ENCODE measurements around the gene BAZ2B. TPM values are rescaled to one million over a fixed set of nuclear protein-coding genes. Genes with fewer than 3 reads are reported as not detected.

The BAZ2B gene
- total and polyA plus RNA-seq, 2 experiments from 2014 or later, result 51.7 to 62.9 TPM

- TF ChIP-seq, protein P1, sequence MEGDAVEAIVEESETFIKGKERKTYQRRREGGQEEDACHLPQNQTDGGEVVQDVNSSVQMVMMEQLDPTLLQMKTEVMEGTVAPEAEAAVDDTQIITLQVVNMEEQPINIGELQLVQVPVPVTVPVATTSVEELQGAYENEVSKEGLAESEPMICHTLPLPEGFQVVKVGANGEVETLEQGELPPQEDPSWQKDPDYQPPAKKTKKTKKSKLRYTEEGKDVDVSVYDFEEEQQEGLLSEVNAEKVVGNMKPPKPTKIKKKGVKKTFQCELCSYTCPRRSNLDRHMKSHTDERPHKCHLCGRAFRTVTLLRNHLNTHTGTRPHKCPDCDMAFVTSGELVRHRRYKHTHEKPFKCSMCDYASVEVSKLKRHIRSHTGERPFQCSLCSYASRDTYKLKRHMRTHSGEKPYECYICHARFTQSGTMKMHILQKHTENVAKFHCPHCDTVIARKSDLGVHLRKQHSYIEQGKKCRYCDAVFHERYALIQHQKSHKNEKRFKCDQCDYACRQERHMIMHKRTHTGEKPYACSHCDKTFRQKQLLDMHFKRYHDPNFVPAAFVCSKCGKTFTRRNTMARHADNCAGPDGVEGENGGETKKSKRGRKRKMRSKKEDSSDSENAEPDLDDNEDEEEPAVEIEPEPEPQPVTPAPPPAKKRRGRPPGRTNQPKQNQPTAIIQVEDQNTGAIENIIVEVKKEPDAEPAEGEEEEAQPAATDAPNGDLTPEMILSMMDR (conservative IDR thresholded peaks at IDR 0.05; ENCODE audit: low read depth in 2 of 2), result no peak
Measured at GRCh38 chr2:159462961-159463360, 153.4 kb downstream of the BAZ2B start (continued).

- Histone ChIP-seq H3K27me3 (ENCODE audit: insufficient read depth) (no peaks in the 10 kb centered on the region), H3K4me3 (no peak overlapping the region), H3K9me2 (ENCODE audit: insufficient read depth) (no peaks in the 10 kb centered on the region), H3K27ac (ENCODE audit: low read depth) (no peak overlapping the region), H3K4me1 (ENCODE audit: insufficient read depth) (no peaks in the 10 kb centered on the region), H3F3A (replicated peaks; ENCODE audit: low read depth) (no peaks in the 10 kb centered on the region), H2AFZ (no peak overlapping the region), H4K20me1 (replicated peaks; ENCODE audit: insufficient read depth) (no peaks in the 10 kb centered on the region; the same call in 1 of the 2 replicates), H3K4me2 (no peak overlapping the region), H3K36me3 (ENCODE audit: insufficient read depth) (no peaks in the 10 kb centered on the region), H3K79me2 (replicated peaks; ENCODE audit: insufficient read depth) (peaks cover 8% of the 10 kb centered on the region)
- Mint-ChIP-seq H3K36me3 (ENCODE audit: low read depth) (no peaks in the 10 kb centered on the region), H3K4me1 (no peaks in the 10 kb centered on the region), H3K4me3 (no peak overlapping the region), H3K27ac (no peak overlapping the region), H3K9me3 (no peaks in the 10 kb centered on the region), H3K27me3 (ENCODE audit: insufficient read depth, low read depth, poor library complexity) (no peaks in the 10 kb centered on the region)
- ATAC-seq (no peak), DNase-seq (ENCODE audit: low spot score) (no peak)
- TF ChIP-seq NANOG (IDR thresholded peaks at IDR 0.05; ENCODE audit: borderline replicate concordance), result no peak
- no peak for TF ChIP-seq REST (IDR thresholded peaks at IDR 0.05; ENCODE audit: unreplicated experiment)
- TF ChIP-seq, protein P2, sequence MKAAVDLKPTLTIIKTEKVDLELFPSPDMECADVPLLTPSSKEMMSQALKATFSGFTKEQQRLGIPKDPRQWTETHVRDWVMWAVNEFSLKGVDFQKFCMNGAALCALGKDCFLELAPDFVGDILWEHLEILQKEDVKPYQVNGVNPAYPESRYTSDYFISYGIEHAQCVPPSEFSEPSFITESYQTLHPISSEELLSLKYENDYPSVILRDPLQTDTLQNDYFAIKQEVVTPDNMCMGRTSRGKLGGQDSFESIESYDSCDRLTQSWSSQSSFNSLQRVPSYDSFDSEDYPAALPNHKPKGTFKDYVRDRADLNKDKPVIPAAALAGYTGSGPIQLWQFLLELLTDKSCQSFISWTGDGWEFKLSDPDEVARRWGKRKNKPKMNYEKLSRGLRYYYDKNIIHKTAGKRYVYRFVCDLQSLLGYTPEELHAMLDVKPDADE (IDR thresholded peaks at IDR 0.05), result no peak
- TF ChIP-seq ZNF114 (CRISPR knock-in tag; IDR thresholded peaks at IDR 0.05), result no peak
- no peak for TF ChIP-seq ZNF331 (CRISPR knock-in tag; IDR thresholded peaks at IDR 0.05; ENCODE audit: low read depth)
- TF ChIP-seq CREB1 (CRISPR knock-in tag; IDR thresholded peaks at IDR 0.05; ENCODE audit: low read depth), result no peak
- TF ChIP-seq EZH2phosphoT487 (IDR thresholded peaks at IDR 0.05; ENCODE audit: unreplicated experiment), result no peak
- no peak for TF ChIP-seq ZNF462 (CRISPR knock-in tag; IDR thresholded peaks at IDR 0.05)
- TF ChIP-seq POLR2AphosphoS5 (IDR thresholded peaks at IDR 0.05; ENCODE audit: low read depth), result no peak
- no peak for TF ChIP-seq STAT1 (IDR thresholded peaks at IDR 0.05; ENCODE audit: unreplicated experiment)
- TF ChIP-seq JUNB (IDR thresholded peaks at IDR 0.05; ENCODE audit: unreplicated experiment), result no peak
- no peak for TF ChIP-seq EZH2 (IDR thresholded peaks at IDR 0.05; ENCODE audit: low read depth, unreplicated experiment)
Measured at GRCh38 chr2:159462201-159462785, 154.1 kb downstream of the BAZ2B start.

Measured in GM23338 (cell line).